SKM-1 treated with dmso at 0.1 percent for 144 hours (cell line): ENCODE results near the gene LMAN1.

Source experiments
- DNase-seq: peaks from one replicate; lab custom pipeline; 2025; ENCODE audit not compliant: unreplicated experiment; lab: John Stamatoyannopoulos, UW

Gene LMAN1

GRCh38 chr18:59306640-59307039 lies 52.4 kb downstream of the LMAN1 start:
- no peak for DNase-seq

GRCh38 chr18:59305295-59305694 lies 53.8 kb downstream of the LMAN1 start:
- DNase-seq = no peak

GRCh38 chr18:59303656-59304195 lies 55.3 kb downstream of the LMAN1 start:
- no peak for DNase-seq

- no peak for DNase-seq
Observed at GRCh38 chr18:59303006-59303405, 56.1 kb downstream of the LMAN1 start.

GRCh38 chr18:59301929-59302328 lies 57.1 kb downstream of the LMAN1 start:
- DNase-seq = no peak

GRCh38 chr18:59300676-59301285 lies 58.3 kb downstream of the LMAN1 start:
- DNase-seq = peak; percentile 2

GRCh38 chr18:59298871-59299270 lies 60.2 kb downstream of the LMAN1 start:
- DNase-seq = no peak

- no peak for DNase-seq
Observed at GRCh38 chr18:59293317-59293716, 65.7 kb downstream of the LMAN1 start.

GRCh38 chr18:59286341-59286740 lies 72.7 kb downstream of the LMAN1 start:
- no peak for DNase-seq

GRCh38 chr18:59282341-59282740 lies 76.7 kb downstream of the LMAN1 start:
- no peak for DNase-seq

- DNase-seq = no peak
Observed at GRCh38 chr18:59279722-59280121, 79.3 kb downstream of the LMAN1 start.

- DNase-seq = no peak
Observed at GRCh38 chr18:59279193-59279592, 79.9 kb downstream of the LMAN1 start.

- DNase-seq = no peak
Observed at GRCh38 chr18:59278793-59279192, 80.3 kb downstream of the LMAN1 start.
